Mesenchymal stem cell (in vitro differentiated cells and primary cell): ENCODE results near the gene LIMCH1.
"Not testable (repeated sequence)": the region's sequence is repeated elsewhere in the genome, so short reads cannot be mapped to it uniquely, and the experiment has no call there.

ENCODE experiments used
- DNase-seq: peaks from one replicate; pipeline ENCODE4 v3.0.0-alpha.2; 2013
- H2AFZ ChIP-seq: one replicate; pipeline ENCODE4 v1.6.1; 2013; ENCODE audit warnings: low read depth, mild to moderate bottlenecking, control low read depth, inconsistent platforms, low read length, moderate library complexity
- H2AK5ac ChIP-seq: 2 replicates; pipeline ENCODE4 v1.6.1; 2013; ENCODE audit warnings: low read length, moderate library complexity, mild to moderate bottlenecking, inconsistent platforms; ENCODE audit not compliant: severe bottlenecking
- H2BK120ac ChIP-seq: one replicate; pipeline ENCODE4 v1.6.1; 2013; ENCODE audit warnings: low read depth, mild to moderate bottlenecking, inconsistent platforms, low read length, moderate library complexity
- H2BK12ac ChIP-seq, 2 experiments: one replicate each; pipeline ENCODE4 v1.6.1; 2013; ENCODE audit warnings: inconsistent platforms in 2 of 2, low read length in 2 of 2, mild to moderate bottlenecking in 2 of 2, moderate library complexity in 2 of 2, control low read depth in 1 of 2
- H2BK15ac ChIP-seq: one replicate; pipeline ENCODE4 v1.6.1; 2013; ENCODE audit warnings: mild to moderate bottlenecking, low read depth, inconsistent platforms; ENCODE audit not compliant: poor library complexity, severe bottlenecking
- H2BK5ac ChIP-seq: 2 replicates; pipeline ENCODE4 v1.6.1; 2013; ENCODE audit warnings: low read depth, mild to moderate bottlenecking, low read length, control low read depth, inconsistent platforms; ENCODE audit not compliant: poor library complexity, severe bottlenecking
- H3K14ac ChIP-seq, 2 experiments: one replicate each; pipeline ENCODE4 v1.6.1; 2013; ENCODE audit warnings: inconsistent platforms in 2 of 2, low read length in 2 of 2, control low read depth in 1 of 2, mild to moderate bottlenecking in 1 of 2, moderate library complexity in 1 of 2
- H3K18ac ChIP-seq, 2 experiments: one replicate each; pipeline ENCODE4 v1.6.1; 2013; ENCODE audit warnings: inconsistent platforms in 2 of 2, low read length in 2 of 2, control low read depth in 1 of 2, low read depth in 1 of 2, mild to moderate bottlenecking in 1 of 2
- H3K23ac ChIP-seq, 2 experiments: one replicate each; pipeline ENCODE4 v1.6.1; 2013; ENCODE audit warnings: inconsistent platforms in 2 of 2, low read length in 2 of 2, mild to moderate bottlenecking in 2 of 2, moderate library complexity in 2 of 2, control low read depth in 1 of 2
- H3K27ac ChIP-seq: 2 replicates; pipeline ENCODE4 v1.5.1; 2013; ENCODE audit warnings: mild to moderate bottlenecking, moderate library complexity, low read length, control low read depth, inconsistent platforms; ENCODE audit not compliant: poor library complexity, severe bottlenecking
- H3K27me3 ChIP-seq, 2 experiments: 2 replicates each; pipeline versions ENCODE4 v1.6.1 to v1.7.0; 2013; ENCODE audit warnings: low read length in 2 of 2, mild to moderate bottlenecking in 2 of 2, moderate library complexity in 2 of 2, control low read depth in 1 of 2, inconsistent platforms in 1 of 2; ENCODE audit not compliant: control insufficient read depth in 1 of 2, insufficient read depth in 1 of 2
- H3K36me3 ChIP-seq, 2 experiments: 2 replicates each; pipeline versions ENCODE4 v1.6.1 to v1.7.0; 2013; ENCODE audit warnings: low read length in 2 of 2, control low read depth in 1 of 2, inconsistent platforms in 1 of 2, low read depth in 1 of 2, mild to moderate bottlenecking in 1 of 2; ENCODE audit not compliant: insufficient read depth in 2 of 2, control insufficient read depth in 1 of 2
- H3K4ac ChIP-seq, 2 experiments: one replicate each; pipeline ENCODE4 v1.6.1; 2013; ENCODE audit warnings: inconsistent platforms in 2 of 2, low read length in 2 of 2, mild to moderate bottlenecking in 2 of 2, moderate library complexity in 2 of 2, control low read depth in 1 of 2, low read depth in 1 of 2
- H3K4me1 ChIP-seq: 2 replicates; pipeline ENCODE4 v1.6.1; 2013; ENCODE audit warnings: low read depth, low read length, control low read depth; ENCODE audit not compliant: control insufficient read depth, insufficient read depth
- H3K4me2 ChIP-seq: 2 replicates; pipeline ENCODE4 v1.6.1; 2013; ENCODE audit warnings: low read length, mild to moderate bottlenecking, inconsistent platforms; ENCODE audit not compliant: poor library complexity, severe bottlenecking
- H3K4me3 ChIP-seq, 2 experiments: 2 replicates each; pipeline versions ENCODE4 v1.5.1 to v1.7.0; 2013; ENCODE audit warnings: low read length in 2 of 2, mild to moderate bottlenecking in 2 of 2, control low read depth in 1 of 2, low read depth in 1 of 2; ENCODE audit not compliant: insufficient read depth in 1 of 2
- H3K79me1 ChIP-seq: replicated peaks from 2 replicates; pipeline ENCODE4 v1.6.1; 2013; ENCODE audit warnings: mild to moderate bottlenecking, control low read depth, low read length, inconsistent platforms; ENCODE audit not compliant: poor library complexity, severe bottlenecking
- H3K9ac ChIP-seq: 2 replicates; pipeline ENCODE4 v1.7.0; 2013; ENCODE audit warnings: mild to moderate bottlenecking, low read length, moderate library complexity
- H3K9me3 ChIP-seq: 2 replicates; pipeline ENCODE4 v1.7.0; 2013; ENCODE audit warnings: mild to moderate bottlenecking, low read length; ENCODE audit not compliant: control insufficient read depth
- H4K8ac ChIP-seq: one replicate; pipeline ENCODE4 v1.6.1; 2013; ENCODE audit warnings: inconsistent platforms, mild to moderate bottlenecking, low read length, moderate library complexity
- H4K91ac ChIP-seq: one replicate; pipeline ENCODE4 v1.6.1; 2013; ENCODE audit warnings: mild to moderate bottlenecking, low read length, inconsistent platforms
- WGBS: methylation state at CpG from one replicate; pipeline ENCODE4 v1.1.7; 2013; ENCODE audit warnings: mixed read lengths; 5-methylcytosine and 5-hydroxymethylcytosine counted together

LIMCH1 gene

DNA sequence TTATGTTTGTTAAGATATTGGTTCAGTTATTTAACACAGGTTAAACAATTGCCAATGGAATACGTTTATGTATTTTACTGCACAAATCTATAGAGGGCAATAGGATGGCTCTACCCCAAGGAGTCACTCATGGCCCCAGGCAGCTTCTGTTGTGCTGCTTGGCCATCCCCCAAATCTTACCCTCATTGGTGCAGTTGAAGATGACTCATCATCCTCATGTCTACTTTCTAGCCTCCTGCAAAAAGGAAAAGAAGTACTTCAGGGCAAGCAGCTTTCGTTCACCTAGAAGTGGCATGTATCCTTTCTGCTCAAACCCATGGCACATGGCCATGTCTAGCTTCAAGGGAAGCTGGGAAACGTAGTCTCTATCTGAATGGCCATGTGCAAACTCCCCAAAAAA, 196.4 kb downstream of the LIMCH1 start:
- Histone ChIP-seq H3K27me3 (peaks cover 1 to 20% of the 10 kb centered on the region in 2 experiments), H3K27ac (no peak overlapping the region), H3K9me3 (peaks cover 10% of the 10 kb centered on the region), H3K79me1 (no peaks in the 10 kb centered on the region), H3K4me2 (no peak overlapping the region), H2BK120ac (no peak overlapping the region), H2BK12ac (no peak overlapping the region), H2BK5ac (no peak overlapping the region), H3K9ac (no peak overlapping the region), H4K91ac (no peak overlapping the region), H3K14ac (no peak overlapping the region), H3K4ac (no peak overlapping the region), H3K4me3 (no peak overlapping the region), H4K8ac (no peak overlapping the region), H3K4me1 (no peaks in the 10 kb centered on the region), H3K18ac (no peak overlapping the region), H3K36me3 (no peaks in the 10 kb centered on the region), H3K23ac (no peak overlapping the region), H2AFZ (no peak overlapping the region), H2BK15ac (no peak overlapping the region), H2AK5ac (no peak overlapping the region)
- WGBS: 48% methylated on average over 3 of the region's 3 CpGs
- DNase-seq: no peak

- not testable (repeated sequence) for H3K9ac ChIP-seq, H3K36me3 ChIP-seq, H3K4me2 ChIP-seq, H3K79me1 ChIP-seq, H3K18ac ChIP-seq, H2AFZ ChIP-seq, H3K4me1 ChIP-seq, H2BK12ac ChIP-seq, H3K4ac ChIP-seq, DNase-seq, H2BK5ac ChIP-seq, H3K14ac ChIP-seq, H3K23ac ChIP-seq, H3K4me3 ChIP-seq, H4K91ac ChIP-seq, H2AK5ac ChIP-seq, H3K27ac ChIP-seq, H2BK120ac ChIP-seq, H4K8ac ChIP-seq, H2BK15ac ChIP-seq
- peaks cover 10% of the 10 kb centered on the region for H3K9me3 ChIP-seq
- 48% methylated on average over 6 of the region's 8 CpGs for WGBS
- peaks cover 20 to 29% of the 10 kb centered on the region in 2 experiments for H3K27me3 ChIP-seq
These were observed 199.5 kb downstream of the LIMCH1 start for GRCh38 chr4:41737491-41737890.

DNA sequence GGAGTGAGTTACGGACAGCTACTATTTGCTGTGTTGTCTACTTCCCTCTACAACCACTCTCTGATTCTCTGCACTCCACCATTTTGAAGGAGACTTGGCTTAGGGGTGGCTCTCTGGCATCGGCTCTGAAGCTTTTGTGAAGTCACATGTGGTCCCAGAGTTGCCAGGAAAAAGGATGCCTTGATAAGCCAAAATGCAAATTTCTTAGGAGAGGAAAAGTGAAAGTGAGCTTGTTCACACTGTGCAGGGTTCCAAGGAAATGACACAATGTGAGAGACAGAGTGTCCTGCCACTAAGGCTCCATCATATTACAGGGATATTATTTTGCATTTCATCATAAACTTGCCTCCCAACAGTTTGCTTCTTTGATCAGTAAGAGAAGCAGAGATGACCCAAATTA, 203.4 kb downstream of the LIMCH1 start:
- no peak overlapping the region for H3K4me3 ChIP-seq
- H3K79me1 ChIP-seq: no peaks in the 10 kb centered on the region
- H2AFZ ChIP-seq: no peak overlapping the region
- no peak overlapping the region for H3K9ac ChIP-seq
- H3K4ac ChIP-seq: no peak overlapping the region
- peaks cover 10% of the 10 kb centered on the region for H3K9me3 ChIP-seq
- no peak overlapping the region for H2BK5ac ChIP-seq
- no peak overlapping the region for H2BK12ac ChIP-seq
- no peak for DNase-seq
- H4K8ac ChIP-seq: no peak overlapping the region
- peaks cover 9% of the 10 kb centered on the region for H3K4me1 ChIP-seq
- H3K27ac ChIP-seq: no peak overlapping the region
- no peak overlapping the region for H4K91ac ChIP-seq
- no peaks in the 10 kb centered on the region for H3K36me3 ChIP-seq
- no peak overlapping the region for H3K4me2 ChIP-seq
- no peak overlapping the region for H2AK5ac ChIP-seq
- no peak overlapping the region for H3K14ac ChIP-seq
- WGBS: 96% methylated on average over 2 of the region's 2 CpGs
- H2BK15ac ChIP-seq: no peak overlapping the region
- no peak overlapping the region for H3K23ac ChIP-seq
- H3K18ac ChIP-seq: no peak overlapping the region
- peaks cover 55 to 60% of the 10 kb centered on the region in 2 experiments for H3K27me3 ChIP-seq
- H2BK120ac ChIP-seq: no peak overlapping the region

- no peak overlapping the region for H2AFZ ChIP-seq
- no peak overlapping the region for H2AK5ac ChIP-seq
- H2BK15ac ChIP-seq: no peak overlapping the region
- no peaks in the 10 kb centered on the region for H3K36me3 ChIP-seq
- H3K27me3 ChIP-seq: peaks cover 87 to 88% of the 10 kb centered on the region in 2 experiments
- H3K79me1 ChIP-seq: no peaks in the 10 kb centered on the region
- no peak overlapping the region for H3K14ac ChIP-seq
- H2BK5ac ChIP-seq: no peak overlapping the region
- H3K18ac ChIP-seq: no peak overlapping the region
- no peak overlapping the region for H3K27ac ChIP-seq
- WGBS: 5% methylated on average over 28 of the region's 33 CpGs
- no peak overlapping the region for H4K91ac ChIP-seq
- H3K4me1 ChIP-seq: peaks cover 15% of the 10 kb centered on the region
- H3K9ac ChIP-seq: no peak overlapping the region
- no peak overlapping the region for H2BK120ac ChIP-seq
- H3K9me3 ChIP-seq: no peaks in the 10 kb centered on the region
- no peak overlapping the region for H3K4me2 ChIP-seq
- no peak overlapping the region for H3K23ac ChIP-seq
- H3K4ac ChIP-seq: no peak overlapping the region
- H4K8ac ChIP-seq: no peak overlapping the region
- no peak overlapping the region for H2BK12ac ChIP-seq
- H3K4me3 ChIP-seq: no peak overlapping the region
- no peak for DNase-seq
These were observed 206.8 kb downstream of the LIMCH1 start for GRCh38 chr4:41744572-41745291.
